Psoas muscle (tissue), 8 donors: ENCODE results near the gene INAFM2. TPM values are rescaled to one million over a fixed set of nuclear protein-coding genes. Genes with fewer than 3 reads are reported as not detected.
A peak's percentile ranks its signal among the peaks of the same experiment; 100 is the strongest.

Source experiments
- ATAC-seq, 4 donors: fragments of 200-7000 bp; cut with Tn5 transposase; one replicate each; pipeline ENCODE4 v1.9.1; 2020; ENCODE audit warnings: moderate library complexity in 3 of 4, mild to moderate bottlenecking in 2 of 4
- DNase-seq, 2 donors: peaks; one replicate each; pipeline ENCODE4 v3.0.0-alpha.2; 2020
- H3K27ac ChIP-seq: fragments of 200-600 bp; one replicate; pipeline ENCODE4 v1.8.0; 2022
- H3K27me3 ChIP-seq, 3 donors: fragments of 200-600 bp in 1 of 3; one replicate each; pipeline versions ENCODE4 v1.6.1 to v1.8.0; 2013 to 2022; ENCODE audit warnings: low read length in 2 of 3, mild to moderate bottlenecking in 2 of 3, moderate library complexity in 1 of 3; ENCODE audit not compliant: insufficient read depth in 3 of 3
- H3K36me3 ChIP-seq, 2 donors: fragments of 200-600 bp in 1 of 2; one replicate each; pipeline versions ENCODE4 v1.6.1 to v1.8.0; 2013 to 2022; ENCODE audit warnings: low read depth in 1 of 2, mild to moderate bottlenecking in 1 of 2, moderate library complexity in 1 of 2; ENCODE audit not compliant: insufficient read depth in 1 of 2
- H3K4me1 ChIP-seq: fragments of 200-600 bp; one replicate; pipeline ENCODE4 v1.8.0; 2022
- H3K4me3 ChIP-seq: fragments of 200-600 bp; one replicate; pipeline ENCODE4 v1.8.0; 2022; ENCODE audit warnings: mild to moderate bottlenecking
- H3K9me3 ChIP-seq: fragments of 200-600 bp; one replicate; pipeline ENCODE4 v1.8.0; 2022
- CTCF ChIP-seq: fragments of 200-600 bp; IDR thresholded peaks from one replicate; pipeline ENCODE4 v1.8.0; 2022; ENCODE audit warnings: antibody characterized with exemption
- WGBS, 3 donors: extraction: QIAGEN DNeasy Blood & Tissue Kit; methylation state at CpG; one replicate each; pipeline versions ENCODE4 v1.1.6 to v1.1.7; 2013; 5-methylcytosine and 5-hydroxymethylcytosine counted together
- intact Hi-C, 2 donors: fragments of 100-400 bp; cut with DNase I; formaldehyde crosslinking; loops; one replicate each; pipeline versions ENCODE4 v1.11.0 to v1.14.2; 2022
- polyA plus RNA-seq, 3 donors: library from polyadenylated mRNA; stranded (reverse); fragments of 200-250 nt; gene quantifications; one replicate each; pipeline ENCODE4 v1.2.3, GENCODE V29; 2013
- total RNA-seq, 4 donors: library from RNA; stranded (reverse); fragmentation: NEBNext Ultra II Directional in 2 of 4; extraction: Animal tissue kit (Norgen Biotek cat#: 25700) in 2 of 4; gene quantifications; one replicate each; pipeline versions ENCODE4 v1.2.1 to v1.2.4, GENCODE V29; 2021 to 2023
- donor health status: healthy with polysubstance abuse.
- donor health status: DM: no; HTN: no; CAD: no; lungs with moderate emphysema.
- donor health status: Bipolar disorder and iron deficiency.
- donor health status: healthy.
- donor health status: DM: yes; HTN: yes; CAD: no.
- donor health status: DM: no; HTN: no; CAD: no.
- donor health status: DM: no; HTN: no; CAD: no.
- donor health status: DM: yes; HTN: yes; CAD: no.

The INAFM2 gene
- total and polyA plus RNA-seq, 7 donors: 5.8 to 32.4 (median 22.3) TPM

GRCh38 chr15:40290545-40290917, 33.0 kb upstream of the INAFM2 start:
- ATAC-seq (no peak), DNase-seq (no peak)
- no peak overlapping the region for H3K27ac ChIP-seq
- no peaks in the 10 kb centered on the region for H3K36me3 ChIP-seq
- WGBS, 3 donors: 47 to 52% (median 50%) methylated on average over 11 to 12 of the region's 12 CpGs
- peaks cover 7% of the 10 kb centered on the region for H3K4me1 ChIP-seq
- H3K27me3 ChIP-seq: no peaks in the 10 kb centered on the region
- intact Hi-C loops: no loop called here
- no peak for TF ChIP-seq CTCF
- H3K4me3 ChIP-seq: no peak overlapping the region
- no peaks in the 10 kb centered on the region for H3K9me3 ChIP-seq

GRCh38 chr15:40290918-40291574, 32.4 kb upstream of the INAFM2 start:
- DNase-seq: peak in 1 of 2 donors; percentile 38

GRCh38 chr15:40292246-40292645, 31.2 kb upstream of the INAFM2 start:
- WGBS, 3 donors: 78 to 86% (median 81%) methylated on average over 3 of the region's 3 CpGs
- Histone ChIP-seq H3K36me3 (no peaks in the 10 kb centered on the region), H3K27me3 (no peaks in the 10 kb centered on the region)

More at GRCh38 chr15:40290918-40291574, 32.4 kb upstream of the INAFM2 start:
- no peaks in the 10 kb centered on the region for H3K36me3 ChIP-seq
- no peaks in the 10 kb centered on the region for H3K27me3 ChIP-seq
- TF ChIP-seq CTCF: no peak
- no peaks in the 10 kb centered on the region for H3K9me3 ChIP-seq
- intact Hi-C loops: no loop called here
- ATAC-seq: peak; percentile 49 to 68 (median 58)
- H3K4me1 ChIP-seq: peaks cover 7% of the 10 kb centered on the region
- 6 to 11% (median 8%) methylated on average over 29 to 68 of the region's 68 CpGs for WGBS, 3 donors
- no peak overlapping the region for H3K27ac ChIP-seq
- H3K4me3 ChIP-seq: peak overlapping the region; percentile 56

GRCh38 chr15:40293006-40293405, 30.5 kb upstream of the INAFM2 start:
- intact Hi-C loops: no loop called here
- H3K27ac ChIP-seq: no peak overlapping the region
- H3K4me3 ChIP-seq: no peak overlapping the region
- H3K36me3 ChIP-seq: no peaks in the 10 kb centered on the region
- TF ChIP-seq CTCF: no peak
- DNase-seq: no peak
- ATAC-seq: no peak
- H3K27me3 ChIP-seq: no peaks in the 10 kb centered on the region
- H3K9me3 ChIP-seq: no peaks in the 10 kb centered on the region
- H3K4me1 ChIP-seq: peaks cover 5% of the 10 kb centered on the region

More at GRCh38 chr15:40292246-40292645, 31.2 kb upstream of the INAFM2 start:
- DNase-seq: peak in 1 of 2 donors; percentile 46
- no peaks in the 10 kb centered on the region for H3K9me3 ChIP-seq
- H3K4me3 ChIP-seq: no peak overlapping the region
- intact Hi-C loops: no loop called here
- no peak overlapping the region for H3K27ac ChIP-seq
- no peak for ATAC-seq
- peaks cover 7% of the 10 kb centered on the region for H3K4me1 ChIP-seq
- TF ChIP-seq CTCF: no peak
